ENCODE measurements around the gene COPG1. TPM values are rescaled to one million over a fixed set of nuclear protein-coding genes. Genes with fewer than 3 reads are reported as not detected.

COPG1 gene
- total RNA-seq, 1 experiment from 2014 or later, result 124 TPM

GRCh38 chr3:129238945-129239705 lies 10.3 kb upstream of the COPG1 start:
- Histone ChIP-seq H3K4me3 (ENCODE audit: low read length) (no peak overlapping the region), H3F3A (ENCODE audit: low read length, unreplicated experiment) (no peaks in the 10 kb centered on the region), H3K9me2 (replicated peaks; ENCODE audit: low read length) (no peaks in the 10 kb centered on the region), H3K27me3 (ENCODE audit: low read length) (no peaks in the 10 kb centered on the region), H3K4me2 (ENCODE audit: low read length) (no peak overlapping the region), H3K9me3 (ENCODE audit: low read length) (no peaks in the 10 kb centered on the region), H3K36me3 (ENCODE audit: low read depth, low read length) (no peaks in the 10 kb centered on the region), H2AFZ (ENCODE audit: low read length) (no peak overlapping the region), H3K9ac (ENCODE audit: low read length) (no peak overlapping the region), H3K4me1 (ENCODE audit: insufficient read depth, low read length) (peaks cover 14% of the 10 kb centered on the region), H4K20me1 (ENCODE audit: low read length) (no peaks in the 10 kb centered on the region), H3K27ac (ENCODE audit: low read length) (no peak overlapping the region), H3K79me2 (ENCODE audit: low read length) (no peaks in the 10 kb centered on the region)
- no TSS peak for BruUV-seq (replicated peaks)
- no peak for DNase-seq
- no peak for ATAC-seq
- POLR2A ChIA-PET (ENCODE audit: unreplicated experiment), result no interaction called here
- intact Hi-C loops (cut with micrococcal nuclease), result no loop called here
- TF ChIP-seq EZH2phosphoT487 (IDR thresholded peaks at IDR 0.05; ENCODE audit: borderline replicate concordance, low read length), result no peak
- TF ChIP-seq CTCF (conservative IDR thresholded peaks at IDR 0.05; ENCODE audit: low read depth, low read length), result no peak
- TF ChIP-seq EZH2 (IDR thresholded peaks at IDR 0.05; ENCODE audit: low read length, unreplicated experiment), result no peak
- CTCF ChIA-PET, result no interaction called here

GRCh38 chr3:129239991-129240390 lies 9.4 kb upstream of the COPG1 start:
- no peaks in the 10 kb centered on the region for H3K79me2 ChIP-seq (ENCODE audit: low read length)
- DNase-seq, result no peak
- H3K9me2 ChIP-seq (replicated peaks; ENCODE audit: low read length), result no peaks in the 10 kb centered on the region
- no peak overlapping the region for H3K9ac ChIP-seq (ENCODE audit: low read length)
- intact Hi-C loops (cut with micrococcal nuclease), result no loop called here
- H3K4me2 ChIP-seq (ENCODE audit: low read length), result peak overlapping the region; percentile 44; the same call in 1 of the 2 replicates
- no peaks in the 10 kb centered on the region for H3K9me3 ChIP-seq (ENCODE audit: low read length)
- no peak overlapping the region for H3K4me3 ChIP-seq (ENCODE audit: low read length)
- POLR2A ChIA-PET (ENCODE audit: unreplicated experiment), result interaction anchor here (0.9 kb wide), 1 partner anchor 59 kb away, joined by 6 read pairs; no protein-coding TSS in a partner anchor
- no peak for TF ChIP-seq CTCF (conservative IDR thresholded peaks at IDR 0.05; ENCODE audit: low read depth, low read length)
- TF ChIP-seq EZH2 (IDR thresholded peaks at IDR 0.05; ENCODE audit: low read length, unreplicated experiment), result no peak
- TF ChIP-seq EZH2phosphoT487 (IDR thresholded peaks at IDR 0.05; ENCODE audit: borderline replicate concordance, low read length), result no peak
- H3K27ac ChIP-seq (ENCODE audit: low read length), result peak overlapping the region; percentile 30; the same call in 1 of the 2 replicates
- H3K27me3 ChIP-seq (ENCODE audit: low read length), result no peaks in the 10 kb centered on the region
- H4K20me1 ChIP-seq (ENCODE audit: low read length), result no peaks in the 10 kb centered on the region
- BruUV-seq (replicated peaks), result no TSS peak
- no peaks in the 10 kb centered on the region for H3K36me3 ChIP-seq (ENCODE audit: low read depth, low read length)
- H3F3A ChIP-seq (ENCODE audit: low read length, unreplicated experiment), result no peaks in the 10 kb centered on the region
- ATAC-seq, result no peak
- CTCF ChIA-PET, result no interaction called here
- H2AFZ ChIP-seq (ENCODE audit: low read length), result no peak overlapping the region
- peaks cover 16% of the 10 kb centered on the region for H3K4me1 ChIP-seq (ENCODE audit: insufficient read depth, low read length)

DNA sequence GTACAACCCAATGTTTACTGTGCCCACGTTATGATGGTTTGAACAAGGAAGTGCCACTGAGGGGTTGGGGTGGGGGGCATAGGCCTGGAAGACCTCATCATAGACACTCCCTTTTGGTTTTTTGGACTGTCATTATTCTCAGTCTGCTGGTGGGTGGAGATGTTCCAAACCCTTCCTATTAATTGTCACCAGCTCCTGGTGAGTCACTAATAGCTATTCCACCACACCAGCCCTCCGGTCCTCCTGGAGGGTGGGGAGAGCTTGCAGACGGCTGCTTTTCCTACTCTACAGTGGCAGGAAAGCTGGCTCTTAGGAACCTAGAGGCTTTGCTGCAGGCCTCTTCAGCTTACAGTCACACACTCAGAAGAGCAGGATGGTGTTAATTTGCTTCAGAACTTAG lies 9.0 kb upstream of the COPG1 start:
- H3K4me2 ChIP-seq (ENCODE audit: low read length), result peak overlapping the region; percentile 44
- H3K4me3 ChIP-seq (ENCODE audit: low read length), result no peak overlapping the region
- no peaks in the 10 kb centered on the region for H4K20me1 ChIP-seq (ENCODE audit: low read length)
- no peak overlapping the region for H3K9ac ChIP-seq (ENCODE audit: low read length)
- no peaks in the 10 kb centered on the region for H3K36me3 ChIP-seq (ENCODE audit: low read depth, low read length)
- BruUV-seq (replicated peaks), result no TSS peak
- ChIA-PET POLR2A (ENCODE audit: unreplicated experiment) (interaction anchor here (0.7 to 0.9 kb wide), 2 partner anchors 9 to 59 kb away, joined by 4 to 6 read pairs; no protein-coding TSS in a partner anchor), CTCF (no interaction called here)
- H2AFZ ChIP-seq (ENCODE audit: low read length), result 0 out of 2 replicates have a peak overlapping the region, but pooled peaks have one; percentile 18
- TF ChIP-seq EZH2phosphoT487 (IDR thresholded peaks at IDR 0.05; ENCODE audit: borderline replicate concordance, low read length), result no peak
- TF ChIP-seq EZH2 (IDR thresholded peaks at IDR 0.05; ENCODE audit: low read length, unreplicated experiment), result no peak
- H3K9me2 ChIP-seq (replicated peaks; ENCODE audit: low read length), result no peaks in the 10 kb centered on the region
- DNase-seq (peak; percentile 46), ATAC-seq (peak; percentile 80)
- no peaks in the 10 kb centered on the region for H3K9me3 ChIP-seq (ENCODE audit: low read length)
- peak overlapping the region; percentile 30; the same call in 1 of the 2 replicates for H3K27ac ChIP-seq (ENCODE audit: low read length)
- H3F3A ChIP-seq (ENCODE audit: low read length, unreplicated experiment), result no peaks in the 10 kb centered on the region
- H3K4me1 ChIP-seq (ENCODE audit: insufficient read depth, low read length), result peaks cover 20% of the 10 kb centered on the region
- H3K79me2 ChIP-seq (ENCODE audit: low read length), result no peaks in the 10 kb centered on the region
- H3K27me3 ChIP-seq (ENCODE audit: low read length), result no peaks in the 10 kb centered on the region
- intact Hi-C loops (cut with micrococcal nuclease), result no loop called here
